ENCODE measurements around the gene TMEM209.
"Not testable (repeated sequence)": the region's sequence is repeated elsewhere in the genome, so short reads cannot be mapped to it uniquely, and the experiment has no call there.

The TMEM209 gene

GRCh38 chr7:130141884-130142653 lies 63.1 kb downstream of the TMEM209 start:
- DNase-seq, result peak; percentile 65

GRCh38 chr7:130141161-130141883 lies 63.9 kb downstream of the TMEM209 start:
- peak; percentile 96 for DNase-seq

- DNase-seq, result no peak
These were observed 64.5 kb downstream of the TMEM209 start for GRCh38 chr7:130140551-130141160.

- DNase-seq, result no peak
These were observed 65.8 kb downstream of the TMEM209 start for GRCh38 chr7:130139193-130139960.

GRCh38 chr7:130137207-130137606 lies 68.0 kb downstream of the TMEM209 start:
- no peak for DNase-seq

- no peak for DNase-seq
These were observed 68.5 kb downstream of the TMEM209 start for GRCh38 chr7:130136579-130137167.

GRCh38 chr7:130135208-130136205 lies 69.7 kb downstream of the TMEM209 start:
- DNase-seq, result no peak

- DNase-seq, result no peak
These were observed 70.5 kb downstream of the TMEM209 start for GRCh38 chr7:130134726-130135125.

- no peak for DNase-seq
These were observed 71.0 kb downstream of the TMEM209 start for GRCh38 chr7:130134106-130134636.

GRCh38 chr7:130133029-130133782 lies 72.0 kb downstream of the TMEM209 start:
- no peak for DNase-seq

GRCh38 chr7:130131964-130132875 lies 73.0 kb downstream of the TMEM209 start:
- no peak for DNase-seq

GRCh38 chr7:130131191-130131834 lies 73.9 kb downstream of the TMEM209 start:
- DNase-seq, result no peak

GRCh38 chr7:130129011-130129411 lies 76.2 kb downstream of the TMEM209 start:
- no peak for DNase-seq

- DNase-seq, result no peak
These were observed 77.3 kb downstream of the TMEM209 start for GRCh38 chr7:130127821-130128317.

- no peak for DNase-seq
These were observed 77.8 kb downstream of the TMEM209 start for GRCh38 chr7:130127404-130127803.

GRCh38 chr7:130126840-130127239 lies 78.4 kb downstream of the TMEM209 start:
- not testable (repeated sequence) for DNase-seq

GRCh38 chr7:130124711-130125110 lies 80.5 kb downstream of the TMEM209 start:
- DNase-seq, result no peak

GRCh38 chr7:130123501-130123900 lies 81.7 kb downstream of the TMEM209 start:
- DNase-seq, result no peak

Data from eye (tissue), 1 donor.